HG02885 (cell line): ENCODE measurements around the gene TM9SF3.

Experiments used
- ATAC-seq: cut with Tn5 transposase; IDR thresholded peaks from one replicate; pipeline ENCODE4 v1.9.1; 2021; ENCODE audit warnings: mild to moderate bottlenecking; ENCODE audit not compliant: unreplicated experiment, poor library complexity

The TM9SF3 gene

GRCh38 chr10:96488161-96488935 is 98.5 kb downstream of the TM9SF3 start:
- no peak for ATAC-seq

- no peak for ATAC-seq
These were observed 103.8 kb downstream of the TM9SF3 start for GRCh38 chr10:96482815-96483588.

DNA sequence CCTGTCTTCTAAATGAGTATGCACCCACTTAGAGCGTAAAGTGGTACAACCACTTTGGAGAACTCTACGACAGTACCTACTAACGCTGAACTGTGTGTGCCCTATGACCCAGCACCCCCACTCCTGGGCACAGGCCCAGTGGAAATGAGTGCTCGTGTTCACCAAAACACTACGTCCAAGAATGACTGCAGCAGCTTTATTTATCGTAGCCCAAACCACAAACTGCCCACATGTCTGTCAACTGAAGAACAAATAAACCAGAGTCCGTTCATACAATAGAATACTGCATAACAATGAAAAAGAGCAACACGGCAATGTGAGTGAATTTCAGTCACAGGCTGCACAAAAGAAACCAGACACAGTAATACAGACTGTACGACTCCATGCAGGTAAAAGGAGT is 108.5 kb downstream of the TM9SF3 start:
- no peak for ATAC-seq

GRCh38 chr10:96473866-96474265 is 112.9 kb downstream of the TM9SF3 start:
- no peak for ATAC-seq

DNA sequence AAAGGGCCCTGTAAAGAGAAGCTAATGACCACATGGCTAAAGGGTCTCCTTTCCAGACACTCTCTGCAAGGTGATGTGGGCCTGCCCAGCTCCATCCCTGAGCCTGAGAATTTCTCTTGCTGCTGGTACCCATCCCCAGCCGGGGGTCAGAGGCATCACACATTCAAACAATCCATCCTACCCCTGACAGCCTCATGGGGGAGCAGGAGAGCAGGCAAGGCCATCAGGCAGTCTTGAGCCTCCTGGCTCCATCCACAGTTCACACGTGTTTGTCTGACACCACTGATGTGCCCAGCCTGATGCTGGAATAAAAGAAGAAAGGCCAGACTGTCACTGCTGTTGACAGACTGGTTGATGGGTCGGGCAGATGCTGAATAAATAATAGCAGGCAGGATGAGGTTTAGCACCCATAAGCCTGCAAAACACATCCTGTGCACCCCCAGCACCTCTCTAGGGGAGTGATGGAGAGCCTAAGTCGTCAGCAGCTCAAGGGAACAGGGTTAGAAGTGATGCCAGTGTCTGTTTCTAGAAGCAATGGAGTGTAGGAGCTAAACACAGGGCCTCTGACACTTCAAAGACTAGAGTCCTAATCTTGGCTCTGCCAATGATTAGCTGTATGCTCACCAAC is 116.6 kb downstream of the TM9SF3 start:
- no peak for ATAC-seq

DNA sequence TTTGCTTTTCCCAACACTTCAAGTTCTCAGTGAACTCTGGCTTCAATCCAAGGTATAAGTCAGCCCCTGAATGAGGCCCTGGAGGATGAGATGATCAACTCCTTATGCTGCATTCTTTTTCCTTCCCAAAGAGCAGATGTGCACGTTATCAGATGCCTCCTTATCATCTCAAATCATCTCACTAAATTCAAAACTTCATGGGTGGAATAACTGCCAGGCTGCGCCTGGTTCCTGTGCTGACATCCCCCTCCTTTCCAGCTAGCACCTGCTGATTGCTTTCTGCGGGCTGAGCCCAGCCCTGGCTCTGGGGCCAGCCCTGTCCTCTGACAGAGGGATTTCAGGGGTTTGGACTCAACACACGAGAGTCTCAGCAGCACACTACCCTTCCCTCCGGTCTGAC is 118.0 kb downstream of the TM9SF3 start:
- ATAC-seq, result no peak
